ENCODE data around the gene UNG.
"Not testable (repeated sequence)": the region's sequence is repeated elsewhere in the genome, so short reads cannot be mapped to it uniquely, and the experiment has no call there.

UNG gene

GRCh38 chr12:109097435-109098182 lies at the start of gene UNG:
UNG (plus strand) TSS chr12:109097597; CDS start chr12:109097680, 83 bp downstream.
- DNase-seq: peak; percentile 98

DNA sequence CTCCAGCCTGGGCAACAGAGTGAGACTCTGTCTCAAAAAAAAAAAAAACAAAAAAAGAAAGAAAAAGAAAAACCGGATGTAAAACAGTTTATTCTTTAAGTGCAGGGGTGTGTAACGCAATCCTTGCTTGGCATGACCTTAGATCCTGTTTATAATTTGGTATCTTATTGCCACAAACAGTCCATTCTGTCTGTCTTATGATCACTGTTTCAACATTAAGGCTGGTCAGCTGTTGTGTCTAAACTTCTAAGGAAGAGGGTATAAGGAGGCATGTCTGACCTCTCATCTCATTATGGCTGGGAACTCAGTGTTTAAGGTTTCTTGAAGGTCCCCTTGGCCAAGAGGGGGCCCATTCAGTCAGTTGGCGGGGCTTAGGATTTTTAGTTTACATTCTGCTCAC lies 48.7 kb upstream of the UNG start:
- not testable (repeated sequence) for DNase-seq

DNA sequence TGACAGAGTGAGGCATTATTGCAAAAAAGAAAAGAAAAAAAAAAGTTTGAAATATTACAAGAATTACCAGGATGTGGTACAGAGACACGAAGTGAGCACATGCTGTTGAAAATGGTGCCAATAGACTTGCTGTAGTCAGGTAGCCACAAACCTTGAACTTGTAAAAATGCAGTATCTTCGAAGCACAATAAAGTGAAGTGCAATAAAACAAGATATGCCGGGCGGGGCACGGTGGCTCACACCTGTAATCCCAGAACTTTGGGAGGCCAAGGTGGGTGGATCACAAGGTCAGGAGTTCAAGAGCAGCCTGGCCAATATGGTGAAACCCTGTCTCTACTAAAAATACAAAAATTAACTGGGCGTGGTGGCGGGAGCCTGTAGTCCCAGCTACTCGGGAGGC lies 47.6 kb upstream of the UNG start:
- DNase-seq: not testable (repeated sequence)

DNA sequence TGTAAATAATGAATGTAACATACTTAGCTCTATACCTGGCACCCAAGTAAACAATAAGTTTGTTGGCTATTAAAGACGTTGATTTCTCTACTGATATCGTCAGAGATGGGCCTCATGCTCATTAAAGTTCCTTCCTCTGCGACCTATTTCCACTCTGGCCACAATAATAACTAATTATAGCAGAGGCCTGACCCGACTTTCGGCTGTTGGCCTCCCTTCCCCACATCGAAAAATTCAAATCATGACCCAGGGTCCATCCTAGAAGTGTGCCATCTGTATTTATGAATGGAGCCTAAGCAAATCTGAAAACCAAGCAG lies 45.3 kb upstream of the UNG start:
- no peak for DNase-seq

DNA sequence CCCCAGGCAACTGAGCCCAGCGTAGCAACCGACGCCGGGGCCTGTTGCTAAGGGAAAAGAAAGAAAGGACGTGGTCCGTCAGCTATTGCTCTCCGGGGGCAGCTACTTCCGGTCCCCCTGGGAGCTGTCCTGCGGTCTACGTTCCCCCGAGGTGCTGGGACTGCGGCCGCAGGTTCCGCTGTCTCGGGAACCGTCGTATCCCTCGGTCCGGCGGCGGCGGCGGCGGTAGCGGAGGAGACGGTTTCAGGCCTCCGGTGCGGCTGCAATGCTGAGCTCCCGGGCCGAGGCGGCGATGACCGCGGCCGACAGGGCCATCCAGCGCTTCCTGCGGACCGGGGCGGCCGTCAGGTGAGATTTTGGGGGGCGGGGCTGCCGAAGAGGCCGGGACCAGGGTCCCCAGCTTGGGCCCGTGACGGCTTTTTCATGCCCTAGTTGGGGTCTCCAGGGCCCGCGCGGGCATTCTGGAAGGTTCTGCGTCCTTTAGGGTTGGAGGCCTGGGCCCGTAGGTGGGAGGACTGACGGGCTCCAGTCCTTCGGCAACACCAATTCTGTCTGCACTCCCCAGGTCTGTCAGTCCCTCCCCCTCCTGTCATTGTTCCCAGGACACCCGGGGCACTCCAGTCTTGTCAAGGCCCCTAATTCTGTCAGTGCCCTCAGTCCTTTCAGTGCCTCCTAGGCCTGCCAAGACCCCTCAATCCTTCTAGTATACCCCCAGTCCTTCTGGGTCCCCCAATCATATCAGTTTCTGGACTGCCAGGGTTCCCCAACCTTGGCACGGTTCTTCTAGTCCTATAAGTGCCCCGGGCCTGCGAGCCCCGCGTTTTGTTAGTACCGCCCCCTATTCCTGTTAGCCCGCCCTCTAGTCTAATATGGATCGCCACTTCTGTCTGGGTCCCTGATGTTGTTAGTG lies 44.7 kb upstream of the UNG start, which contains the start of gene USP30:
TSS of gene USP30 (plus strand) at position 163 of the 910 bp plus-strand sequence. CDS start at position 266, 103 bp downstream.
- peak; percentile 90 for DNase-seq

GRCh38 chr12:109053382-109054123 lies 43.8 kb upstream of the UNG start:
- peak; percentile 29 for DNase-seq

- DNase-seq: peak; percentile 7
Measured at GRCh38 chr12:109054124-109054513, 43.3 kb upstream of the UNG start.

GRCh38 chr12:109054520-109054919 lies 42.9 kb upstream of the UNG start:
- DNase-seq: no peak

DNA sequence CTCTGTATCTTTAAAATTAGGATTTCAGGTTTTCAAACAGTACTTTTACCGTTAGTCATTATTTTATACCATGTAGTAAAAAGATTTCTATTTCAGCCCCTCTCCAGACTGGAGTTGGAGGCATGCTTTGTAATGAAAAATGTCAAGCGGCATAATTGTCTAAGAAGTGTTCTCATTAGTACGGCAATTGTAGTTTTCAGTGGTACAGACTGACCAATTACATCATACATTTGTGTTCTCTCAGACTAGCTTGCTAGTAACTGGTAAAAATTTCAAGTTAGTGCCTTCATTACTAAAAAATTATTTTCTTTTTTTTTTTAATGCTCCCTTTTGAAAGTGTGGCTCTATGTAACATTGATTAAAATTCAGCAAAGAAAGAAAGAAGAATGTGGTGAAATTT lies 40.5 kb upstream of the UNG start:
- no peak for DNase-seq

DNA sequence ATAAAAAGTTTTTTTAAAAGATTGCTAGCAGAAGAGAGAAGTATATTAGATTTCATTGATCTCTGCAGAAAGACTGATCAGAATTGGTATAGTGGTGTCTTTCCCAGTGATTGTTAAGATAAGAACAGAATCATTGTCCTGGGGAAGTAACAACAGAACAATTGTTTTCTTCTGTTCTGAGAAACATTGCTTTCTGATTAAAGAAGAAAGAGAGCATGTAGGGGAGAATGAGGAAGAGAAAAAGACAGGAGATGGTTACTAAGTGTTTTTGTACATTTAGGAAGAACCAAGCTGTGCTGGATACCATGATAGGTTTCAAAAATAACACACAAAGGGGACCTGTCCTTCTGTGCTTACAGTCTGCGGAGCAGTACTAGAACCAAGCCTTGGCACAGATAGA lies 40.0 kb upstream of the UNG start:
- no peak for DNase-seq

- DNase-seq: no peak
Measured at GRCh38 chr12:109058773-109059172, 38.6 kb upstream of the UNG start.

GRCh38 chr12:109064143-109064542 lies 33.3 kb upstream of the UNG start:
- DNase-seq: no peak

DNA sequence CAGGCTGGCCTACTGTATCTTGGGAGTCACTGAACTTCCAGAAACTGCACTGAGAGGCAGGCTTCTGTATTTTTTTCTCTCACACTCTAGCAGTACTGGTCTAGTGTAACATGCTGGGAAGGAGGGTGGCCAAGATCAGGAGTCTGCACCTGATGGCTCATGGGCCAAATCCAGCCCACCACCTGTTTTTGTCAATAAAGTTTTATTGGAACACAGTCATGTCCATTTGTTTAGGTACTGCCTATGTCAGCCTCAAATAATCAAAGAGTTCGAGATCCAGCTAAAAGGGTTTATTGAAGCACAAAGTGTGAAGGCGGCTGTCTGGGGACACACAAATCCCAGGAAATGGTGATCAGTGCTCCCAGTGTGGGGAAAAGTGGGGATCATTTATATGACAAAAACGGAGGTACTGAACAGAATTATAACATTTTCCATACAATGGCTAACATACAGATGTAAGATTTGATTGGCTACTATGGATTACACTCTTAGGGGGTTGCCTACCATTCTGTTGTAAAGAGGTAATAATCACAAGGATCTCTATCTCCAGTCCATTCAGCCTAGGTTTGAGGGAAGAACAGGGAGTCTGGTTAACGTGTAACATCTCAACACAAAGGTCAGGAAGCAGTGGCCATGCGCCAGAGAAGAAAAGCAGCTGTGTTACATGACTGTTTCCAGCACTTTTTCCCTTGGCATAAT lies 32.1 kb upstream of the UNG start:
- DNase-seq: no peak

DNA sequence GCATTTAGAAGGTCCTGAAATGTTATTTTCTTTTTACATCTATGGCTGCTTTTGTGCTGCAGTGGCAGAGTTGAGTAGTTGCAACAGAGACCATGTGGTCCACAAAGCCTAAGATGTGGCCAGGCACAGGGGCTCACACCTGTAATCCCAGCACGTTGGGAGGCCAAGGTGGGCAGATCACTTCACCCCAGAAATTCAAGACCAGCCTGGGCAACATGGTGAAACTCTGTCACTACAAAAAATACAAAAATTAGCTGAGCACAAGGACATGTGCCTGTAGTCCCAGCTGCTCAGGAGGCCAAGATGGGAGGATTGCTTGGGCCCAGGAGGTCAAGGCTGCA lies 31.6 kb upstream of the UNG start:
- no peak for DNase-seq

GRCh38 chr12:109069307-109070271 lies 27.8 kb upstream of the UNG start:
- no peak for DNase-seq

- DNase-seq: no peak
Measured at GRCh38 chr12:109074866-109075265, 22.5 kb upstream of the UNG start.

DNA sequence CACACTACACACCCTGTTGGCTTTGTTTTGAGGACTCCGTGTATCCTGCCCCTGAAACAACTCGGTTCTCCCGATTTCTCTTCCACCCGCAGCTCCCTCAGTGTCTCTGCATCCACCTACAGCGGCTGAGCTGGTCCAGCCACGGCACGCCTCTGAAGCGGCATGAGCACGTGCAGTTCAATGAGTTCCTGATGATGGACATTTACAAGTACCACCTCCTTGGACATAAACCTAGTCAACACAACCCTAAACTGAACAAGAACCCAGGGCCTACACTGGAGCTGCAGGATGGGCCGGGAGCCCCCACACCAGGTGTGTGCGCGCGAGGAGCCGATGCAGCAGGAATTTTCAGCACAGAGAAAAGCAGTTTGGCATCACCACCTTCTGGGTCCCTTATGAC lies 14.6 kb upstream of the UNG start:
- no peak for DNase-seq

GRCh38 chr12:109084425-109084824 lies 13.0 kb upstream of the UNG start:
- no peak for DNase-seq

GRCh38 chr12:109085590-109085989 lies 11.8 kb upstream of the UNG start:
- no peak for DNase-seq

- DNase-seq: no peak
Measured at GRCh38 chr12:109087250-109087649, 10.1 kb upstream of the UNG start.

GRCh38 chr12:109088818-109089217 lies 8.6 kb upstream of the UNG start:
- DNase-seq: no peak

GRCh38 chr12:109089683-109090082 lies 7.7 kb upstream of the UNG start:
- DNase-seq: no peak
